OCI-LY7 (cell line): ENCODE measurements around the gene PRELID3B.

Source experiments
- CTCF ChIP-seq: fragments of 200-600 bp; sonication (generic); conservative IDR thresholded peaks from 2 replicates; pipeline ENCODE4 v1.5.1; 2014; ENCODE audit warnings: mild to moderate bottlenecking, antibody characterized with exemption, low read length, moderate library complexity, mixed read lengths
- EZH2phosphoT487 ChIP-seq: fragments of 200-600 bp; sonication (generic); IDR thresholded peaks from 2 replicates; pipeline ENCODE4 v1.6.1; 2018; ENCODE audit warnings: low read depth, borderline replicate concordance, mild to moderate bottlenecking, mixed run types, antibody characterized with exemption, low read length, moderate library complexity, mixed read lengths

DNA sequence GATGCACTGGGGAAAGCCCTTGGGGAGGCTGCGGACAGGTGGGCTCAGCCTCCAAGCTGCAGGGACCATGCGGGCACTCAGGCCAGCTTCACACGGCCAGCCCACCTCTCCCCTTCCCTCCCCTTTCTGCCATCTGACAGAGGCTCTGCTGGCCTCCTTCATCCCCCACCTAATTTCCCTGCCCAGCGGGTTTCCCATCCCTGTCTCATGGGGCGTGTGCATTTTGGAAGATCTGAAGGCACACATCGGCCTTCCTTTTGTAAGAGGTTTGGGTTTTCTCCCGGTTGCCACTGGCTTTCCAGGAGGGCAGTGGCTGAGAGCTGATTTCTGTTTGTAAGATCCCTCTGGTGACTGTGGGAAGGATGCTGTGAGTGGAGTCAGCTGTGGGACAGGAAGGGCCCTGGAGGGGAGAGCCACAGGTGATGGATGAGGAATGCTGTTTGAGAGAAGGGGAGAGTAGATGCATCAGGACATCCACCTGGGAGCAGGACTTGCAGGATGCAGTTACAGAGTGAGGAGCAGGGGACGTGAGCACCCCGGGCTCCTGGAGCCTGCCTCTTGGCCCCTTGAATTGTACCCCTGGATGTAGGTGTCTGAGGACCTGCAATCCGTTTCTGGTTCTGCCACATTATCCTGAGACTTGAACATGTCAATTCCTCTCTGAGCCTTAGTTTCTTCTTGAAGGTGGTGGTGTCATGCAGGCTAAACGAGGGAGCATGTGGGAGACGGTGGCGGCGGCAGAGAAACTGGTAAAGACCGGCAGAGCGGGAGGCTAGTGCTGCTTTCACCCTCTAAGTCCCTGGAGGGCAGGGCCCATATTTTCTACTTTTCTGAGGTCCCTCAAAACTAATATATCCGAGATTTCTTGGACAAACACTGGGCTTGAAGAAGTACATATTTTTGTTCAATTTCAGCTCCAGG, 29.3 kb downstream of the PRELID3B start:
- TF ChIP-seq CTCF: no peak
- no peak for TF ChIP-seq EZH2phosphoT487
